Endothelial cell of umbilical vein (primary cell): ENCODE data around the gene DMXL2. TPM values are rescaled to one million over a fixed set of nuclear protein-coding genes. Genes with fewer than 3 reads are reported as not detected.

Experiments used
- BruUV-seq: library from RNA; stranded (reverse); fragments of 400-500 nt; replicated peaks from 2 replicates; lab custom pipeline; 2021; lab: Mats Ljungman, UMichigan
- CTCF ChIA-PET: fragments of 300-600, 350-600 bp; sonication (Branson Sonifier 250); formaldehyde crosslinking; loops from one replicate; lab custom pipeline; 2021; ENCODE audit warnings: antibody characterized with exemption, inconsistent platforms; lab: Charles Lee
- POLR2A ChIA-PET: fragments of 300-600, 350-600 bp; sonication (Branson Sonifier 250); formaldehyde crosslinking; loops from one replicate; lab custom pipeline; 2021; ENCODE audit warnings: antibody characterized with exemption, inconsistent platforms; lab: Charles Lee
- DNase-seq: peaks from one replicate; pipeline ENCODE4 v3.0.0-alpha.2; 2011; ENCODE audit warnings: low read depth, low spot score
- FAIRE-seq: peaks from 2 replicates; lab custom pipeline; 2011; peaks lifted over from hg19 to GRCh38; lab: Jason Lieb, UNC
- H2AFZ ChIP-seq: 2 replicates; pipeline ENCODE4 v1.6.0; 2012; ENCODE audit warnings: low read depth, low read length, control low read depth, inconsistent platforms
- H3K27ac ChIP-seq: 2 replicates; pipeline ENCODE4 v1.5.1; 2011; ENCODE audit warnings: low read depth, mild to moderate bottlenecking, control low read depth, low read length, moderate library complexity; ENCODE audit not compliant: insufficient read depth
- H3K27me3 ChIP-seq, 2 experiments: 2 replicates each; pipeline versions ENCODE4 v1.6.0 to v1.6.1; 2011; ENCODE audit warnings: low read length in 2 of 2, mixed read lengths in 1 of 2; ENCODE audit not compliant: control insufficient read depth in 2 of 2, insufficient read depth in 2 of 2
- H3K36me3 ChIP-seq, 2 experiments: 2 replicates in 1 of 2; 3 replicates in 1 of 2; pipeline ENCODE4 v1.5.1; 2011; ENCODE audit warnings: low read length in 2 of 2, mild to moderate bottlenecking in 1 of 2, moderate library complexity in 1 of 2; ENCODE audit not compliant: control insufficient read depth in 2 of 2, insufficient read depth in 2 of 2; ENCODE audit errors: extremely low read depth in 1 of 2
- H3K4me1 ChIP-seq: 3 replicates; pipeline ENCODE4 v1.5.1; 2011; ENCODE audit warnings: mild to moderate bottlenecking, low read length; ENCODE audit not compliant: control insufficient read depth, insufficient read depth; ENCODE audit errors: extremely low read depth
- H3K4me2 ChIP-seq: 2 replicates; pipeline ENCODE4 v1.6.1; 2011; ENCODE audit warnings: low read length, control low read depth, mixed read lengths; ENCODE audit not compliant: insufficient read depth
- H3K4me3 ChIP-seq, 3 experiments: fragments of 200-600 bp in 1 of 3; sonication (generic), shearing (Covaris generic) in 1 of 3; replicated peaks in 1 of 3; 2 replicates each; pipeline ENCODE4 v1.5.1; 2011 to 2016; ENCODE audit warnings: control low read depth in 3 of 3, low read length in 3 of 3, mild to moderate bottlenecking in 2 of 3, inconsistent platforms in 1 of 3, low read depth in 1 of 3, moderate library complexity in 1 of 3; ENCODE audit not compliant: insufficient read depth in 1 of 3
- H3K79me2 ChIP-seq: 2 replicates; pipeline ENCODE4 v1.6.0; 2012; ENCODE audit warnings: low read length, inconsistent platforms; ENCODE audit not compliant: control insufficient read depth, insufficient read depth
- H3K9ac ChIP-seq: replicated peaks from 2 replicates; pipeline ENCODE3; 2011; ENCODE audit warnings: low read length, control low read depth; ENCODE audit not compliant: insufficient read depth; ENCODE audit errors: extremely low read depth
- H3K9me1 ChIP-seq: replicated peaks from 3 replicates; pipeline ENCODE4 v1.6.0; 2011; ENCODE audit warnings: mild to moderate bottlenecking, low read length; ENCODE audit not compliant: control insufficient read depth, insufficient read depth; ENCODE audit errors: extremely low read depth
- H3K9me3 ChIP-seq: replicated peaks from 2 replicates; pipeline ENCODE4 v1.5.1; 2012; ENCODE audit warnings: low read length, inconsistent platforms; ENCODE audit not compliant: control insufficient read depth, insufficient read depth
- H4K20me1 ChIP-seq: replicated peaks from 2 replicates; pipeline ENCODE3; 2011; ENCODE audit warnings: mild to moderate bottlenecking, low read length; ENCODE audit not compliant: control insufficient read depth, insufficient read depth; ENCODE audit errors: extremely low read depth
- EZH2 ChIP-seq: IDR thresholded peaks from 2 replicates; pipeline ENCODE4 v1.6.1; 2012; ENCODE audit warnings: borderline replicate concordance, low read depth, mild to moderate bottlenecking, moderate library complexity, low read length, inconsistent platforms; ENCODE audit not compliant: severe bottlenecking
- FOS ChIP-seq: IDR thresholded peaks from 2 replicates; pipeline ENCODE4 v1.6.1; 2011; ENCODE audit warnings: mild to moderate bottlenecking, low read length, moderate library complexity, borderline replicate concordance; ENCODE audit not compliant: insufficient read depth
- JUN ChIP-seq: IDR thresholded peaks from 2 replicates; pipeline ENCODE4 v1.6.1; 2011; ENCODE audit warnings: borderline replicate concordance, low read depth; ENCODE audit not compliant: insufficient read length, insufficient read depth
- POLR2AphosphoS5 ChIP-seq: IDR thresholded peaks from 2 replicates; pipeline ENCODE4 v1.6.1; 2012; ENCODE audit warnings: low read depth, mild to moderate bottlenecking, control low read depth, low read length, moderate library complexity; ENCODE audit not compliant: insufficient read depth
- dilution Hi-C: fragments of 300-500 bp; cut with MboI; formaldehyde crosslinking; loops from one replicate; pipeline ENCODE4 v1.15.0; 2019; ENCODE audit warnings: low sequenced_read_pairs; ENCODE audit not compliant: extremely low pct_ligation_motif_present
- intact Hi-C: fragments of 100-400 bp; cut with micrococcal nuclease; formaldehyde crosslinking; loops from one replicate; pipeline ENCODE4 v1.10.0; 2022
- polyA plus RNA-seq, 4 experiments: library from polyadenylated mRNA; depleted of rRNA in 3 of 4; stranded (reverse) in 3 of 4; unstranded in 1 of 4; fragments of >200 nt; gene quantifications; 2 replicates each; pipeline versions ENCODE4 v1.2.1 to v1.2.3, GENCODE V29; 2011 to 2012; ENCODE audit warnings: missing spikeins in 1 of 4
- total RNA-seq: library from RNA; stranded (reverse); gene quantifications from 2 replicates; pipeline ENCODE4 v1.2.3, GENCODE V29; 2021
- TF ChIP-seq, protein P1 (sequence below): IDR thresholded peaks from 2 replicates; pipeline ENCODE4 v1.6.1; 2011; ENCODE audit not compliant: insufficient read depth, insufficient read length
- TF ChIP-seq, protein P2 (sequence below), 2 donors: IDR thresholded peaks; 1 replicate in 1 of 2; 2 replicates in 1 of 2; pipeline ENCODE4 v1.5.1; 2011; ENCODE audit warnings: low read length in 2 of 2, mild to moderate bottlenecking in 2 of 2, moderate library complexity in 2 of 2, control low read depth in 1 of 2, inconsistent platforms in 1 of 2, low read depth in 1 of 2; ENCODE audit not compliant: insufficient read depth in 1 of 2; ENCODE audit errors: extremely low read depth in 1 of 2

Gene DMXL2
- total and polyA plus RNA-seq, 2 donors (not counting 3 experiments of a cell fraction or from before 2014, with no cell fraction given): 6.3 to 10.8 TPM

DNA sequence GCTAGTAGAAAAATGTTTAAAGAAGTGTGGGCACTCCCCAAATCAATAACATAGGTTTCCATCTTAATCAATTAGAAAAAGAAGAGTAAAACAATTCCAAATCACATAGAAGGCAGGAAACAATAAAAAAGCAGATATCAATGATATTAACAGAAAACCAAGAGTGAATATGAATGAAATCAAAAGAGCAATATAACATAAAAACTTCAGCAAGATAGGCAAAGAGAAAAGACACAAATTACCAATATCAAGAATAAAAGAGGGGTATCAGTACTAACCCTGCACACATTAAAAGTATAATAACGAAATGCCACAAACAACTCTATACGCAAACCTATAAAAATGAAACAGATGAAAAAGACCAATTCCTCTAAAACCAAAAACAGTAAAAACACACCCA lies 19.6 kb downstream of the DMXL2 start:
- Histone ChIP-seq H3K9me1 (no peaks in the 10 kb centered on the region), H3K4me3 (no peak overlapping the region), H3K27ac (no peak overlapping the region), H3K4me2 (no peak overlapping the region), H4K20me1 (peaks cover 2% of the 10 kb centered on the region), H2AFZ (no peak overlapping the region), H3K36me3 (no peaks in the 10 kb centered on the region), H3K79me2 (no peaks in the 10 kb centered on the region), H3K9ac (no peak overlapping the region), H3K9me3 (no peaks in the 10 kb centered on the region), H3K4me1 (no peaks in the 10 kb centered on the region), H3K27me3 (no peaks in the 10 kb centered on the region)
- BruUV-seq: no TSS peak
- dilution Hi-C loops (no loop called here), intact Hi-C loops (no loop called here)
- ChIA-PET POLR2A (no interaction called here), CTCF (no interaction called here)
- DNase-seq (no peak), FAIRE-seq (no peak)
- TF ChIP-seq FOS (no peak), JUN (no peak), EZH2 (no peak), POLR2AphosphoS5 (no peak)
- TF ChIP-seq, protein P1, sequence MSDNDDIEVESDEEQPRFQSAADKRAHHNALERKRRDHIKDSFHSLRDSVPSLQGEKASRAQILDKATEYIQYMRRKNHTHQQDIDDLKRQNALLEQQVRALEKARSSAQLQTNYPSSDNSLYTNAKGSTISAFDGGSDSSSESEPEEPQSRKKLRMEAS: no peak
- TF ChIP-seq, protein P2, sequence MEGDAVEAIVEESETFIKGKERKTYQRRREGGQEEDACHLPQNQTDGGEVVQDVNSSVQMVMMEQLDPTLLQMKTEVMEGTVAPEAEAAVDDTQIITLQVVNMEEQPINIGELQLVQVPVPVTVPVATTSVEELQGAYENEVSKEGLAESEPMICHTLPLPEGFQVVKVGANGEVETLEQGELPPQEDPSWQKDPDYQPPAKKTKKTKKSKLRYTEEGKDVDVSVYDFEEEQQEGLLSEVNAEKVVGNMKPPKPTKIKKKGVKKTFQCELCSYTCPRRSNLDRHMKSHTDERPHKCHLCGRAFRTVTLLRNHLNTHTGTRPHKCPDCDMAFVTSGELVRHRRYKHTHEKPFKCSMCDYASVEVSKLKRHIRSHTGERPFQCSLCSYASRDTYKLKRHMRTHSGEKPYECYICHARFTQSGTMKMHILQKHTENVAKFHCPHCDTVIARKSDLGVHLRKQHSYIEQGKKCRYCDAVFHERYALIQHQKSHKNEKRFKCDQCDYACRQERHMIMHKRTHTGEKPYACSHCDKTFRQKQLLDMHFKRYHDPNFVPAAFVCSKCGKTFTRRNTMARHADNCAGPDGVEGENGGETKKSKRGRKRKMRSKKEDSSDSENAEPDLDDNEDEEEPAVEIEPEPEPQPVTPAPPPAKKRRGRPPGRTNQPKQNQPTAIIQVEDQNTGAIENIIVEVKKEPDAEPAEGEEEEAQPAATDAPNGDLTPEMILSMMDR (IDR thresholded peaks at IDR 0.05; ENCODE audit: extremely low read depth in 1 of 2, insufficient read depth in 1 of 2, low read depth in 1 of 2, low read length in 2 of 2): no peak
